Measurements from ENCODE around the gene THAP9. TPM values are rescaled to one million over a fixed set of nuclear protein-coding genes. Genes with fewer than 3 reads are reported as not detected.

The THAP9 gene
- total RNA-seq, 1 experiment from 2014 or later: 7.9 TPM

- no peak for DNase-seq
- H3K27me3 Mint-ChIP-seq (ENCODE audit: insufficient read depth, unreplicated experiment): no peaks in the 10 kb centered on the region
- H3K4me3 ChIP-seq (ENCODE audit: low read depth, low read length): peak overlapping the region; percentile 69
- no peak overlapping the region for H3K27ac Mint-ChIP-seq (ENCODE audit: unreplicated experiment)
- no peak for TF ChIP-seq CTCF (IDR thresholded peaks at IDR 0.05; ENCODE audit: insufficient read depth in 1 of 2, low read depth in 1 of 2, low read length in 1 of 2, severe bottlenecking in 1 of 2, unreplicated experiment in 1 of 2)
- H3K36me3 ChIP-seq (ENCODE audit: control insufficient read depth, insufficient read depth, low read length): no peaks in the 10 kb centered on the region; the same call in 1 of the 2 replicates
- BruUV-seq (replicated peaks): TSS peak; percentile 54
- H3K9me3 Mint-ChIP-seq (ENCODE audit: unreplicated experiment): no peaks in the 10 kb centered on the region
- H3K36me3 Mint-ChIP-seq (ENCODE audit: insufficient read depth, unreplicated experiment): peaks cover 34% of the 10 kb centered on the region
- H3K4me3 Mint-ChIP-seq (ENCODE audit: unreplicated experiment): no peak overlapping the region
- H3K27me3 ChIP-seq (replicated peaks; ENCODE audit: control insufficient read depth, insufficient read depth, low read length): no peaks in the 10 kb centered on the region
- peaks cover 19% of the 10 kb centered on the region for H3K4me1 ChIP-seq
- no peaks in the 10 kb centered on the region for H3K9me3 ChIP-seq
- intact Hi-C loops (cut with micrococcal nuclease; ENCODE audit: unreplicated experiment): loop anchor here (1.0 to 10.0 kb wide), 3 partner anchors 8 to 385 kb away; partner anchors contain the start of genes COQ2 and SEC31A
- ChIA-PET CTCF (interaction anchor here (1.3 kb wide), 1 partner anchor 47 kb away, joined by 4 read pairs; no protein-coding TSS in a partner anchor), POLR2A (interaction anchor here (0.6 to 2.1 kb wide), 7 partner anchors 8 to 470 kb away, joined by 4 to 18 read pairs (median 8); partner anchors contain the start of genes COPS4, HNRNPDL, LIN54 and SEC31A)
- peaks cover 2% of the 10 kb centered on the region for H3K4me1 Mint-ChIP-seq (ENCODE audit: low read depth, unreplicated experiment)
Observed at GRCh38 chr4:82899374-82900065, 1.0 kb upstream of the THAP9 start.

GRCh38 chr4:82900066-82900410, 497 bp upstream of the THAP9 start:
- Mint-ChIP-seq H3K9me3 (ENCODE audit: unreplicated experiment) (no peaks in the 10 kb centered on the region), H3K27ac (ENCODE audit: unreplicated experiment) (no peak overlapping the region), H3K27me3 (ENCODE audit: insufficient read depth, unreplicated experiment) (no peaks in the 10 kb centered on the region), H3K36me3 (ENCODE audit: insufficient read depth, unreplicated experiment) (peaks cover 30% of the 10 kb centered on the region), H3K4me3 (ENCODE audit: unreplicated experiment) (no peak overlapping the region), H3K4me1 (ENCODE audit: low read depth, unreplicated experiment) (no peaks in the 10 kb centered on the region)
- Histone ChIP-seq H3K4me1 (peaks cover 13% of the 10 kb centered on the region), H3K9me3 (no peaks in the 10 kb centered on the region), H3K27me3 (replicated peaks; ENCODE audit: control insufficient read depth, insufficient read depth, low read length) (no peaks in the 10 kb centered on the region), H3K36me3 (ENCODE audit: control insufficient read depth, insufficient read depth, low read length) (no peaks in the 10 kb centered on the region; the same call in 1 of the 2 replicates), H3K4me3 (ENCODE audit: low read depth, low read length) (peak overlapping the region; percentile 69)
- TF ChIP-seq CTCF (IDR thresholded peaks at IDR 0.05; ENCODE audit: insufficient read depth in 1 of 2, low read depth in 1 of 2, low read length in 1 of 2, severe bottlenecking in 1 of 2, unreplicated experiment in 1 of 2): no peak
- DNase-seq: no peak
- no TSS peak for BruUV-seq (replicated peaks)
- ChIA-PET CTCF (no interaction called here), POLR2A (interaction anchor here (0.5 to 2.1 kb wide), 7 partner anchors 8 to 471 kb away, joined by 3 to 18 read pairs (median 8); partner anchors contain the start of genes COPS4, HNRNPDL, LIN54 and SEC31A)
- intact Hi-C loops (cut with micrococcal nuclease; ENCODE audit: unreplicated experiment): loop anchor here (1.0 to 10.0 kb wide), 3 partner anchors 9 to 385 kb away; partner anchors contain the start of genes COQ2 and SEC31A

GRCh38 chr4:82901183-82901718, 716 bp downstream of the THAP9 start:
- ChIA-PET CTCF (no interaction called here), POLR2A (interaction anchor here (0.7 to 2.1 kb wide), 8 partner anchors 9 to 472 kb away, joined by 3 to 18 read pairs (median 8); partner anchors contain the start of genes COPS4, HNRNPDL, LIN54 and SEC31A)
- TSS peak; percentile 65 for BruUV-seq (replicated peaks)
- Mint-ChIP-seq H3K36me3 (ENCODE audit: insufficient read depth, unreplicated experiment) (peaks cover 20% of the 10 kb centered on the region), H3K27ac (ENCODE audit: unreplicated experiment) (no peak overlapping the region), H3K27me3 (ENCODE audit: insufficient read depth, unreplicated experiment) (no peaks in the 10 kb centered on the region), H3K9me3 (ENCODE audit: unreplicated experiment) (no peaks in the 10 kb centered on the region), H3K4me3 (ENCODE audit: unreplicated experiment) (no peak overlapping the region), H3K4me1 (ENCODE audit: low read depth, unreplicated experiment) (no peaks in the 10 kb centered on the region)
- intact Hi-C loops (cut with micrococcal nuclease; ENCODE audit: unreplicated experiment): loop anchor here (2.0 to 10.0 kb wide), 2 partner anchors 112 to 384 kb away; partner anchors contain the start of gene COQ2
- H3K4me1 ChIP-seq: peaks cover 12% of the 10 kb centered on the region; the same call in 1 of the 2 replicates
- no peaks in the 10 kb centered on the region for H3K27me3 ChIP-seq (replicated peaks; ENCODE audit: control insufficient read depth, insufficient read depth, low read length)
- no peak for TF ChIP-seq CTCF (IDR thresholded peaks at IDR 0.05; ENCODE audit: insufficient read depth in 1 of 2, low read depth in 1 of 2, low read length in 1 of 2, severe bottlenecking in 1 of 2, unreplicated experiment in 1 of 2)
- H3K9me3 ChIP-seq: no peaks in the 10 kb centered on the region
- DNase-seq: no peak
- H3K4me3 ChIP-seq (ENCODE audit: low read depth, low read length): peak overlapping the region; percentile 65
- H3K36me3 ChIP-seq (ENCODE audit: control insufficient read depth, insufficient read depth, low read length): no peaks in the 10 kb centered on the region; the same call in 1 of the 2 replicates
